K562 (cell line): ENCODE measurements around the gene UPF1. TPM values are rescaled to one million over a fixed set of nuclear protein-coding genes. Genes with fewer than 3 reads are reported as not detected.

Source experiments
- ATAC-seq: fragments of 200-7000 bp; cut with Tn5 transposase; 3 replicates; pipeline ENCODE4 v1.9.1; 2020; ENCODE audit warnings: moderate library complexity
- BruUV-seq: library from RNA; stranded (reverse); fragments of 400-500 nt; replicated peaks from 2 replicates; lab custom pipeline; 2021; lab: Mats Ljungman, UMichigan
- CTCF ChIA-PET: fragments of 300-600 bp; formaldehyde crosslinking; extraction: SDS; loops from one replicate; lab custom pipeline; 2021; ENCODE audit warnings: low intra/inter-chr PET ratio; lab: Yijun Ruan, JAX
- POLR2A ChIA-PET: fragments of 300-600, 350-650 bp; sonication (Branson Sonifier 250); formaldehyde crosslinking; extraction: SDS; loops from one replicate; lab custom pipeline; 2021; ENCODE audit warnings: antibody characterized with exemption, inconsistent platforms; lab: Yijun Ruan, JAX
- DNase-seq, 4 experiments: peaks; one replicate each; pipeline versions ENCODE4 v3.0.0 to v3.0.0-alpha.2; 2011 to 2018; ENCODE audit warnings: low spot score in 3 of 4, mixed read lengths in 3 of 4; ENCODE audit errors: extremely low read depth in 1 of 4
- FAIRE-seq: peaks from 2 replicates; lab custom pipeline; 2011; peaks lifted over from hg19 to GRCh38; lab: Jason Lieb, UNC
- H2AFZ ChIP-seq: 2 replicates; pipeline ENCODE4 v1.6.0; 2011; ENCODE audit warnings: low read depth, low read length, control low read depth, inconsistent platforms
- H3K27ac ChIP-seq: fragments of 200-600 bp; 3 replicates; pipeline ENCODE4 v1.8.0; 2011; ENCODE audit warnings: low read depth, mild to moderate bottlenecking, control low read depth, inconsistent platforms, low read length, moderate library complexity, mixed read lengths; ENCODE audit errors: extremely low read depth
- H3K27me3 ChIP-seq, 2 experiments: fragments of 300-600 bp in 1 of 2; 2 replicates in 1 of 2; 3 replicates in 1 of 2; pipeline versions ENCODE4 v1.6.0 to v1.8.0; 2011; ENCODE audit warnings: inconsistent platforms in 2 of 2, low read length in 2 of 2, mild to moderate bottlenecking in 1 of 2, mixed read lengths in 1 of 2, moderate library complexity in 1 of 2; ENCODE audit not compliant: control insufficient read depth in 2 of 2, insufficient read depth in 2 of 2
- H3K36me3 ChIP-seq: fragments of 300-600 bp; 3 replicates; pipeline ENCODE4 v1.8.0; 2011; ENCODE audit warnings: mild to moderate bottlenecking, low read length, inconsistent platforms; ENCODE audit not compliant: control insufficient read depth, insufficient read depth
- H3K4me1 ChIP-seq, 2 experiments: fragments of 200-600 bp in 1 of 2; replicated peaks in 1 of 2; 2 replicates in 1 of 2; 3 replicates in 1 of 2; pipeline versions ENCODE4 v1.5.1 to v1.8.0; 2011; ENCODE audit warnings: inconsistent platforms in 2 of 2, low read length in 2 of 2, mild to moderate bottlenecking in 1 of 2, mixed read lengths in 1 of 2, moderate library complexity in 1 of 2; ENCODE audit not compliant: control insufficient read depth in 2 of 2, insufficient read depth in 2 of 2
- H3K4me2 ChIP-seq: 2 replicates; pipeline ENCODE4 v1.6.1; 2011; ENCODE audit warnings: low read length, control low read depth, inconsistent platforms, mixed read lengths; ENCODE audit not compliant: insufficient read depth
- H3K4me3 ChIP-seq: fragments of 200-600 bp; sonication (generic), shearing (Covaris generic); 2 replicates; pipeline ENCODE4 v1.5.1; 2016; ENCODE audit warnings: control low read depth, inconsistent platforms
- H3K79me2 ChIP-seq: fragments of 200-600 bp; 3 replicates; pipeline ENCODE4 v1.8.0; 2011; ENCODE audit warnings: low read length, inconsistent platforms; ENCODE audit not compliant: control insufficient read depth, insufficient read depth
- H3K9ac ChIP-seq, 2 experiments: 2 replicates each; pipeline versions ENCODE4 v1.6.0 to v1.6.1; 2011; ENCODE audit warnings: low read depth in 2 of 2, low read length in 2 of 2, control low read depth in 1 of 2, inconsistent platforms in 1 of 2, mild to moderate bottlenecking in 1 of 2, mixed read lengths in 1 of 2; ENCODE audit not compliant: insufficient read depth in 1 of 2
- H3K9me1 ChIP-seq: one replicate; pipeline ENCODE4 v1.6.0; 2011; ENCODE audit warnings: inconsistent platforms, mild to moderate bottlenecking, low read length, moderate library complexity; ENCODE audit not compliant: control insufficient read depth, insufficient read depth
- H3K9me3 ChIP-seq: replicated peaks from 2 replicates; pipeline ENCODE4 v1.5.1; 2011; ENCODE audit warnings: low read depth, low read length, inconsistent platforms; ENCODE audit not compliant: control insufficient read depth, insufficient read depth
- H4K20me1 ChIP-seq: replicated peaks from 2 replicates; pipeline ENCODE4 v1.6.1; 2011; ENCODE audit warnings: low read length, inconsistent platforms, mixed read lengths; ENCODE audit not compliant: control insufficient read depth, insufficient read depth
- MCM5 ChIP-seq: fragments of 450-650 bp; IDR thresholded peaks from 2 replicates; pipeline ENCODE4 v1.6.1; 2016; ENCODE audit warnings: low read depth
- MCM7 ChIP-seq, 2 experiments: fragments of 450-650 bp; IDR thresholded peaks; 2 replicates each; pipeline ENCODE4 v1.6.1; 2016 to 2018
- POLR2AphosphoS2 ChIP-seq: IDR thresholded peaks from 2 replicates; pipeline ENCODE4 v1.6.1; 2012; ENCODE audit warnings: low read length, improper control_type of control experiment
- POLR3A ChIP-seq: IDR thresholded peaks from 2 replicates; pipeline ENCODE4 v1.6.1; 2011; ENCODE audit warnings: borderline replicate concordance, mild to moderate bottlenecking, moderate library complexity; ENCODE audit not compliant: insufficient read length, insufficient read depth; ENCODE audit errors: extremely low read depth
- POU5F1 ChIP-seq: fragments of 150-350 bp; IDR thresholded peaks from 2 replicates; pipeline ENCODE4 v1.6.1; 2014; ENCODE audit warnings: borderline replicate concordance, low read length, low read depth, mild to moderate bottlenecking; ENCODE audit not compliant: partially characterized antibody
- RBM25 ChIP-seq: fragments of 200-400 bp; formaldehyde crosslinking; IDR thresholded peaks from 2 replicates; pipeline ENCODE4 v1.6.1; 2018; ENCODE audit warnings: low read length, low read depth, moderate library complexity; ENCODE audit not compliant: severe bottlenecking
- TCFL5 ChIP-seq: fragments of 250-450 bp; sonication (Bioruptor Pico); conservative IDR thresholded peaks from 2 replicates; pipeline ENCODE4 v1.6.1; 2021; ENCODE audit warnings: mild to moderate bottlenecking, moderate library complexity, matching md5 sums
- ZFP36 ChIP-seq: fragments of 150-350 bp; IDR thresholded peaks from 2 replicates; pipeline ENCODE4 v1.6.1; 2018; ENCODE audit warnings: low read length, low read depth; ENCODE audit not compliant: partially characterized antibody
- ZNF143 ChIP-seq: sonication (generic); formaldehyde crosslinking; IDR thresholded peaks from 2 replicates; pipeline ENCODE4 v1.9.0; 2022; ENCODE audit warnings: mild to moderate bottlenecking, missing genetic modification reagents
- ZNF347 ChIP-seq: fragments of 450-650 bp; formaldehyde crosslinking; IDR thresholded peaks from 2 replicates; pipeline ENCODE4 v1.4.0; 2020; ENCODE audit warnings: low read depth, mild to moderate bottlenecking, moderate library complexity
- WGBS: fragments of 100-300 bp; shearing (Covaris generic); methylation state at CpG from one replicate; pipeline ENCODE4 v1.1.6; 2016; ENCODE audit warnings: low coverage, mixed read lengths; ENCODE audit not compliant: insufficient coverage; ENCODE audit errors: missing lambda C conversion rate; 5-methylcytosine and 5-hydroxymethylcytosine counted together
- in situ Hi-C: fragments of 300-500 bp; cut with MboI; formaldehyde crosslinking; loops from 4 replicates; pipeline ENCODE4 v1.15.0; 2018; ENCODE audit warnings: inconsistent platforms, mixed read lengths
- intact Hi-C: fragments of 100-400 bp; cut with micrococcal nuclease; formaldehyde crosslinking; loops from 2 replicates; pipeline ENCODE4 v1.14.2; 2022
- polyA plus RNA-seq, 8 experiments: library from polyadenylated mRNA; depleted of rRNA in 4 of 8; stranded (reverse) in 5 of 8; unstranded in 3 of 8; fragments of >200 nt; fragmentation: Nextera tagmentation in 2 of 8; fragmentation: Illumina TruSeq in 1 of 8; extraction: Ambion mirVana in 2 of 8; extraction: Trizol in 1 of 8; gene quantifications; 2 replicates each; pipeline versions ENCODE4 v1.2.1 to v1.2.3, GENCODE V29; 2011 to 2014; ENCODE audit warnings: inconsistent platforms in 1 of 8, missing spikeins in 1 of 8
- total RNA-seq, 7 experiments: library from RNA; depleted of rRNA in 6 of 7; stranded (reverse); fragments of >200 nt in 6 of 7; fragmentation: Illumina TruSeq in 2 of 7; extraction: Trizol in 2 of 7; gene quantifications; 2 replicates each; pipeline versions ENCODE4 v1.2.1 to v1.2.3, GENCODE V29; 2011 to 2021; ENCODE audit warnings: low replicate concordance in 1 of 7
- TF ChIP-seq, protein P1 (sequence below), 3 experiments: IDR thresholded peaks in 2 of 3; conservative IDR thresholded peaks in 1 of 3; 2 replicates each; pipeline ENCODE4 v1.5.1; 2011 to 2012; ENCODE audit warnings: low read length in 3 of 3, mild to moderate bottlenecking in 3 of 3, control low read depth in 2 of 3, improper control_type of control experiment in 1 of 3, inconsistent platforms in 1 of 3, low read depth in 1 of 3, mixed read lengths in 1 of 3, moderate library complexity in 1 of 3; ENCODE audit not compliant: insufficient read depth in 2 of 3

UPF1 gene
- total and polyA plus RNA-seq, 9 of the 15 experiments (the other 6 are each of a cell fraction or from before 2014, with no cell fraction given), result 0.34 to 103 (median 27.9) TPM

DNA sequence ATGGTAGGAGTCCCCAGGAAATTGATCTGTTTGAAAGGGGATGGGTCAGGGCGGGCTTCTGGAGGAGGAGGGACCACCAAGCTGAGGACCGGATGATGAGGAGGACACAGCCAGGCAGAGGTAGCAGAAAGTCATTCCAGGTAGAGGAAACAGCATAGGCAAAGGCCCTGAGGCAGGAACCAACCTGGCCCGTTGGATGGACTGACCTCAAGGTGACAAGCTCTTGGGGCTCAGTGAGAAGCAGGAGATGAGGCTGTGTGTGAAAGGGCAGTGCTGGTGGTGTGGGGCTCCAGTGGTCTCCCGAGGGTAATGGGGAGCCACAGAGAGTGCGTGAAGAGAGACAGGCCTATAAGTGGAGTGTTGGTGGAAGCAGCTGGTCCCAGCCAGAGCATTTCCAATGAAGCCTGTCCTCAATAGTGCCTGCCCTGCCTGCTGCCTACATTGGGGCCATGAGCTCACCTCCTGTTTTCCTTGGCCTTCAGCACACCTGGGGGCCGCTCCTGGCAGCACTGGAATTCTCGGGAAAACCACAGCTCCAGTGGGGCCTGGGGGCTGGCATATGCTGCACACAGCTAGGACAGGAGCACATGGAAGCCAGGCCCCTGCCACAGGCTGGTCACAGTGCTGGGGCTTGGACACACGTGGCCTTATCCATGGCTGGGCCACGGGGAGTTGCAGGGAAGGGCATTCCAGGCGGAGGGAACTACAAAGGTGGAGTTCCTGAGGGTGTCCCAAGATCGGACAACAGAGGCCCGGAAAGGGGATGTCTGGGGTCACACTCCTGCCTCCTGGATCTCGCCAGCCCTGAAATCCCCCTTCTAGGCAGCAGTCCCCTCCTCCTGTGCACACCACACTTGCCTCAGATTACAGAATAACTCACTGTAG lies 38.4 kb upstream of the UPF1 start:
- ChIA-PET CTCF (no interaction called here), POLR2A (no interaction called here)
- in situ Hi-C loops, result no loop called here

DNA sequence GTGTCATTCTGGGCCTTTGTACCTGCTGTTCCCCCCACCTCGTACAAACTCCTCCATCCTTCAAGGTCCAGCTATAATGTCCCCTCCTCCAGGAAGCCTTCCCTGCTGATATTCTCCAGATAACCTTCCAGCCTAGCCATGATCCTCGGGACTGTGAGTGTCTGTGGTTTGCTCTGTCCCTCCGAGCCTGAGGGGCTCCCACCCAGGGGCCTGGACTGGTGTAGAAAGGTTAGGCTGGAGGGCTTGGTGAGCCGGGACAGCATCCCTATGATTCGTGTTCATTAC lies 37.8 kb upstream of the UPF1 start:
- no peaks in the 10 kb centered on the region for H3K9me1 ChIP-seq
- in situ Hi-C loops, result no loop called here
- H3K36me3 ChIP-seq, result no peaks in the 10 kb centered on the region
- CTCF ChIA-PET, result no interaction called here
- no peaks in the 10 kb centered on the region for H3K79me2 ChIP-seq
- H3K4me3 ChIP-seq, result no peak overlapping the region
- FAIRE-seq (no peak), DNase-seq (no peak), ATAC-seq (no peak)
- H3K27me3 ChIP-seq, result peaks cover 18 to 43% of the 10 kb centered on the region in 2 experiments; a peak in 4 of 5 replicates
- H3K4me2 ChIP-seq, result no peak overlapping the region
- POLR2A ChIA-PET, result no interaction called here
- H3K9ac ChIP-seq, result peak overlapping the region in 1 of 2 experiments; percentile 22; a peak in 1 of 4 replicates
- no peak overlapping the region for H2AFZ ChIP-seq
- BruUV-seq, result no TSS peak
- H3K9me3 ChIP-seq, result no peaks in the 10 kb centered on the region
- 6% methylated on average over 5 of the region's 5 CpGs for WGBS
- H4K20me1 ChIP-seq, result peaks cover 16% of the 10 kb centered on the region; the same call in 1 of the 2 replicates
- intact Hi-C loops, result no loop called here
- H3K4me1 ChIP-seq, result peaks cover 0 to 41% of the 10 kb centered on the region in 2 experiments; a peak in 2 of 5 replicates
- no peak overlapping the region for H3K27ac ChIP-seq
- TF ChIP-seq MCM5, result no peak
- TF ChIP-seq ZNF347 (CRISPR knock-in tag), result no peak
- no peak for TF ChIP-seq POLR2AphosphoS2
- no peak for TF ChIP-seq ZNF143 (CRISPR knock-in tag)
- no peak for TF ChIP-seq POU5F1
- no peak for TF ChIP-seq MCM7 (IDR thresholded peaks at IDR 0.05)
- TF ChIP-seq, protein P1, sequence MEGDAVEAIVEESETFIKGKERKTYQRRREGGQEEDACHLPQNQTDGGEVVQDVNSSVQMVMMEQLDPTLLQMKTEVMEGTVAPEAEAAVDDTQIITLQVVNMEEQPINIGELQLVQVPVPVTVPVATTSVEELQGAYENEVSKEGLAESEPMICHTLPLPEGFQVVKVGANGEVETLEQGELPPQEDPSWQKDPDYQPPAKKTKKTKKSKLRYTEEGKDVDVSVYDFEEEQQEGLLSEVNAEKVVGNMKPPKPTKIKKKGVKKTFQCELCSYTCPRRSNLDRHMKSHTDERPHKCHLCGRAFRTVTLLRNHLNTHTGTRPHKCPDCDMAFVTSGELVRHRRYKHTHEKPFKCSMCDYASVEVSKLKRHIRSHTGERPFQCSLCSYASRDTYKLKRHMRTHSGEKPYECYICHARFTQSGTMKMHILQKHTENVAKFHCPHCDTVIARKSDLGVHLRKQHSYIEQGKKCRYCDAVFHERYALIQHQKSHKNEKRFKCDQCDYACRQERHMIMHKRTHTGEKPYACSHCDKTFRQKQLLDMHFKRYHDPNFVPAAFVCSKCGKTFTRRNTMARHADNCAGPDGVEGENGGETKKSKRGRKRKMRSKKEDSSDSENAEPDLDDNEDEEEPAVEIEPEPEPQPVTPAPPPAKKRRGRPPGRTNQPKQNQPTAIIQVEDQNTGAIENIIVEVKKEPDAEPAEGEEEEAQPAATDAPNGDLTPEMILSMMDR (IDR thresholded peaks at IDR 0.05 in 2 of 3, conservative IDR thresholded peaks at IDR 0.05 in 1 of 3; ENCODE audit: insufficient read depth in 2 of 3, low read depth in 1 of 3, low read length in 3 of 3), result no peak

More for the DNA sequence above, 38.4 kb upstream of the UPF1 start:
- intact Hi-C loops, result no loop called here
- Histone ChIP-seq H3K79me2 (no peaks in the 10 kb centered on the region), H3K9ac (peak overlapping the region in 1 of 2 experiments; percentile 22; a peak in 1 of 4 replicates), H3K36me3 (no peaks in the 10 kb centered on the region), H4K20me1 (peaks cover 21% of the 10 kb centered on the region), H3K27ac (no peak overlapping the region), H3K9me3 (no peaks in the 10 kb centered on the region), H3K4me3 (no peak overlapping the region), H3K27me3 (peaks cover 19 to 44% of the 10 kb centered on the region in 2 experiments; a peak in 4 of 5 replicates), H3K9me1 (no peaks in the 10 kb centered on the region), H3K4me1 (peaks cover 0 to 41% of the 10 kb centered on the region in 2 experiments; a peak in 2 of 5 replicates), H3K4me2 (no peak overlapping the region), H2AFZ (no peak overlapping the region)
- ATAC-seq (no peak), DNase-seq (no peak), FAIRE-seq (no peak)
- WGBS, result 18% methylated on average over 11 of the region's 13 CpGs
- BruUV-seq, result no TSS peak
- TF ChIP-seq TCFL5 (CRISPR knock-in tag) (no peak), ZFP36 (peak; percentile 13), RBM25 (peak; percentile 51), POLR3A (no peak)
